Upper lobe of left lung (tissue), 4 donors: Measurements from ENCODE around the gene MYG1.

Source experiments
- EP300 ChIP-seq, 4 donors: sonication (generic); formaldehyde crosslinking; IDR thresholded peaks; one replicate each; pipeline ENCODE4 v1.5.1; 2017; ENCODE audit warnings: antibody characterized with exemption in 4 of 4, control low read depth in 2 of 4
- POLR2A ChIP-seq, 4 donors: fragments of 450-650 bp; IDR thresholded peaks; one replicate each; pipeline ENCODE4 v1.5.1; 2016 to 2017; ENCODE audit warnings: antibody characterized with exemption in 4 of 4, mild to moderate bottlenecking in 2 of 4
- TF ChIP-seq, protein P1 (sequence below), 6 experiments: fragments of 450-650 bp in 4 of 6; fragments of 200-600 bp in 2 of 6; sonication (generic) in 2 of 6; IDR thresholded peaks; one replicate each; pipeline ENCODE4 v1.5.1; 2016 to 2019; ENCODE audit warnings: antibody characterized with exemption in 6 of 6

DNA sequence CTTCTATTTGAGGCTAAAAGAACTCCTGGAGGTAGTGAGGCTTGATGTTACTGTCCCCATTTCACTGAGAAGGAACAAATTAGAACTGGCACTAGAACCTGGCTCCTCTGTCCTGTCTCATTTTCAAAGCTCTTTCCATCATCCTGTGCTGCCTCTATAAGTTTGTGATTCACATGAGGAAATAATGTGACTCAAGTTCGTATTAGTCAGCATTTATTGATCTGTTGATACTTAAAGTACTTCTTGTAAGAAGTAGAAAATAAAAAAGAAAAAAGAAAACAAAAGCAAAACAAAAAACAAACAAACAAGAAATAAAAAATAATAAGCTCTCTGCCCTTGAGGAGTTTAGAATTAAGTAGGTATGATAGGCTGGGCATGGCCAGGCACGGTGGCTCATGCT is 33.7 kb upstream of the MYG1 start:
- TF ChIP-seq, protein P1, sequence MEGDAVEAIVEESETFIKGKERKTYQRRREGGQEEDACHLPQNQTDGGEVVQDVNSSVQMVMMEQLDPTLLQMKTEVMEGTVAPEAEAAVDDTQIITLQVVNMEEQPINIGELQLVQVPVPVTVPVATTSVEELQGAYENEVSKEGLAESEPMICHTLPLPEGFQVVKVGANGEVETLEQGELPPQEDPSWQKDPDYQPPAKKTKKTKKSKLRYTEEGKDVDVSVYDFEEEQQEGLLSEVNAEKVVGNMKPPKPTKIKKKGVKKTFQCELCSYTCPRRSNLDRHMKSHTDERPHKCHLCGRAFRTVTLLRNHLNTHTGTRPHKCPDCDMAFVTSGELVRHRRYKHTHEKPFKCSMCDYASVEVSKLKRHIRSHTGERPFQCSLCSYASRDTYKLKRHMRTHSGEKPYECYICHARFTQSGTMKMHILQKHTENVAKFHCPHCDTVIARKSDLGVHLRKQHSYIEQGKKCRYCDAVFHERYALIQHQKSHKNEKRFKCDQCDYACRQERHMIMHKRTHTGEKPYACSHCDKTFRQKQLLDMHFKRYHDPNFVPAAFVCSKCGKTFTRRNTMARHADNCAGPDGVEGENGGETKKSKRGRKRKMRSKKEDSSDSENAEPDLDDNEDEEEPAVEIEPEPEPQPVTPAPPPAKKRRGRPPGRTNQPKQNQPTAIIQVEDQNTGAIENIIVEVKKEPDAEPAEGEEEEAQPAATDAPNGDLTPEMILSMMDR (IDR thresholded peaks at IDR 0.05), result no peak
- TF ChIP-seq POLR2A (IDR thresholded peaks at IDR 0.05), result no peak
- no peak for TF ChIP-seq EP300 (IDR thresholded peaks at IDR 0.05)
